ENCODE measurements around the gene TMEM126B. TPM values are rescaled to one million over a fixed set of nuclear protein-coding genes. Genes with fewer than 3 reads are reported as not detected.
A peak's percentile ranks its signal among the peaks of the same experiment; 100 is the strongest.

Gene TMEM126B
- total RNA-seq, 1 donor from 2014 or later = 69.4 TPM

- DNase-seq = peak; percentile 55
Observed at GRCh38 chr11:85682330-85683305, 54.2 kb downstream of the TMEM126B start.

GRCh38 chr11:85685125-85685819 is 56.9 kb downstream of the TMEM126B start:
- no peak for DNase-seq

GRCh38 chr11:85685820-85686459 is 57.5 kb downstream of the TMEM126B start, which contains the start of gene CCDC89:
TSS of gene CCDC89 (minus strand) at chr11:85686195. CDS start at chr11:85686130, 65 bp downstream.
- DNase-seq = peak; percentile 48

Other genes starting within 250 kb of the TMEM126B start
- 0.17 and 0.51 TPM in 2 replicates for gene DLG2, start 1.2 kb upstream of the TMEM126B start, total RNA-seq
- 35.1 and 35.5 TPM in 2 replicates for gene TMEM126A, start 19.4 kb downstream of the TMEM126B start, total RNA-seq
- gene CREBZF, start 36.5 kb downstream of the TMEM126B start, total RNA-seq = 27.9 and 45.9 TPM in 2 replicates
- gene CCDC89, start 57.6 kb downstream of the TMEM126B start, total RNA-seq = not detected in 2 replicates
- gene SYTL2, start 182.5 kb downstream of the TMEM126B start, total RNA-seq = 1.7 and 2.0 TPM in 2 replicates
- not detected in 2 replicates for gene CCDC83, start 226.8 kb downstream of the TMEM126B start, total RNA-seq